HG02623 (cell line): ENCODE data around the gene RAB40AL.

ENCODE experiments used
- ATAC-seq: cut with Tn5 transposase; IDR thresholded peaks from one replicate; pipeline ENCODE4 v1.9.1; 2021; ENCODE audit warnings: moderate library complexity; ENCODE audit not compliant: unreplicated experiment

The RAB40AL gene

DNA sequence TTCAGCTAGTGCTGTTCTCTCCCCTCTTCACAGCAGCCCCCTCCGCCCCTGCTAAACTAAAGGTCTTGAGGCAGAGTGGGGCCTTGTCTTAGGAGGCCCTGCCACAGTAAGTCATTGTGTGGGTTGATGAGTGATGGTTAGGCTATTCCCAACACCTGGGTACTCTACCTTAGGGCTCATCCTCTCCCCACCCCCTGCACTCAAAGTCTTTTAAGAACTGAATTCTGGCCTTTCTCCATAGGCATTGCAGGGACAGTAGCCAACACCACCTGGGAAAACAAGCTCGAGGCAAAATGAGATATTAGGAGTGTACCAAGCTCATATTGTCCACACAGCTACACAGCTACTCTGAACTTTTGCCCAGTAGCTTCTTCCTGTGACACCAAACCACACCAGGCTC lies 42.5 kb downstream of the RAB40AL start:
- no peak for ATAC-seq

DNA sequence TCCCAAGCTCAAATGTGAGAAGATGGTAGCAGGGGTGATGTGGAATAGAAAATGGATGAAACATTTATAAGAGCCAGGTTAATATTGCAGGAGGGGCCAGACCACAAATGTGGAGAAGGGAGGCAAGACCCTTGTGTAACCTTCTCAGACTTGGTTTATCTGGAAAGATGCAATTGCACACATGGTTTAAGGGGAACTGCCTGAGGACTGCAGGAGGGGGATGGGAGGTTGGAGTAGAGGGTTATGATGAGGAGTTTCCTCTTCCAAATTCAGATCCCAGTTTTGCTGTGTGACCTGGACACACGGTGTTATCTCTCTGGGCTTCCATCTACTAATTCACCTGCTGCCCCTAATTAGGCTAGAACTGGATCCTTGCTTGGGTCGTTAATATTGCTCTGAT lies 46.1 kb downstream of the RAB40AL start:
- no peak for ATAC-seq

DNA sequence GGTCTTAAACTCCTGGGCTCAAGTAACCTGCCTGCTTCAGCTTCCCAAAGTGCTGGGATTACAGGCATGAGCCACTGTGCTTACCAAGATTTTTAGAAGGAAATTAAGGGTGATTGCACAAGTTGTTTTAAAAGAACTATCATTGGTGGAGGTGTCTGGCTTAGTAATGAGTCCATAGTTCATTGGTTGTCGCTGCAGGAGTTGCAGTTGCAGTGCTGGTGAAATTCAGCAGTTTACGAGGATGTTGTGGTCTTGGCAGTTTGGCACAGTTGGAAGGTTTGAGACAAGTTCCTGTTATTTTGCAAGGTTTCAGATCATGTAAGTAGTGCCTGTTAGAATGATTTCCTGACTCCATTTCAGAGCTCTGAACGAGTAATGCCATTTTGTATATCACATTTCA lies 48.1 kb downstream of the RAB40AL start:
- no peak for ATAC-seq
